Parathyroid adenoma (tissue), 2 donors: Measurements from ENCODE around the gene MYRFL.

Source experiments
- H2AFZ ChIP-seq: fragments of 300-600 bp; sonication (generic); one replicate; pipeline ENCODE4 v1.7.0; 2017; ENCODE audit warnings: antibody characterized with exemption, mild to moderate bottlenecking
- H3K27ac ChIP-seq: fragments of 300-600 bp; sonication (generic); one replicate; pipeline ENCODE4 v1.7.0; 2017
- H3K27me3 ChIP-seq: fragments of 300-600 bp; sonication (generic); one replicate; pipeline ENCODE4 v1.7.0; 2017; ENCODE audit warnings: low read length; ENCODE audit not compliant: control insufficient read depth, insufficient read depth
- H3K36me3 ChIP-seq: fragments of 300-600 bp; sonication (generic); one replicate; pipeline ENCODE4 v1.7.0; 2017; ENCODE audit warnings: low read length; ENCODE audit not compliant: control insufficient read depth, insufficient read depth
- H3K4me1 ChIP-seq: fragments of 300-600 bp; sonication (generic); one replicate; pipeline ENCODE4 v1.7.0; 2017; ENCODE audit warnings: control low read depth
- H3K4me2 ChIP-seq: fragments of 300-600 bp; sonication (generic); one replicate; pipeline ENCODE4 v1.7.0; 2017; ENCODE audit warnings: low read length
- H3K4me3 ChIP-seq: fragments of 300-600 bp; sonication (generic); one replicate; pipeline ENCODE4 v1.7.0; 2017; ENCODE audit warnings: low read depth, low read length
- H3K79me2 ChIP-seq: fragments of 300-600 bp; sonication (generic); one replicate; pipeline ENCODE4 v1.7.0; 2017; ENCODE audit warnings: control low read depth
- H3K9ac ChIP-seq: fragments of 300-600 bp; sonication (generic); one replicate; pipeline ENCODE4 v1.7.0; 2017; ENCODE audit warnings: mild to moderate bottlenecking
- H3K9me3 ChIP-seq: fragments of 300-600 bp; sonication (generic); one replicate; pipeline ENCODE4 v1.7.0; 2017; ENCODE audit warnings: low read length; ENCODE audit not compliant: control insufficient read depth
- CTCF ChIP-seq: fragments of 300-600 bp; sonication (generic); IDR thresholded peaks from one replicate; pipeline ENCODE4 v1.7.0; 2017; ENCODE audit warnings: antibody characterized with exemption, mild to moderate bottlenecking
- donor health status: primary hyperparathyroidism.

The MYRFL gene

GRCh38 chr12:70002097-70002911, 177.3 kb downstream of the MYRFL start:
- Histone ChIP-seq H3K4me3 (no peak overlapping the region), H3K36me3 (no peaks in the 10 kb centered on the region), H3K79me2 (no peaks in the 10 kb centered on the region), H3K27me3 (no peaks in the 10 kb centered on the region), H2AFZ (no peak overlapping the region), H3K9me3 (no peaks in the 10 kb centered on the region), H3K27ac (no peak overlapping the region), H3K4me2 (no peak overlapping the region), H3K9ac (no peak overlapping the region), H3K4me1 (no peaks in the 10 kb centered on the region)
- TF ChIP-seq CTCF: no peak

GRCh38 chr12:70002912-70003255, 177.9 kb downstream of the MYRFL start:
- no peaks in the 10 kb centered on the region for H3K27me3 ChIP-seq
- no peaks in the 10 kb centered on the region for H3K36me3 ChIP-seq
- H3K79me2 ChIP-seq: no peaks in the 10 kb centered on the region
- H3K9ac ChIP-seq: no peak overlapping the region
- no peaks in the 10 kb centered on the region for H3K4me1 ChIP-seq
- H2AFZ ChIP-seq: no peak overlapping the region
- no peak for TF ChIP-seq CTCF
- no peak overlapping the region for H3K4me2 ChIP-seq
- H3K9me3 ChIP-seq: no peaks in the 10 kb centered on the region
- no peak overlapping the region for H3K4me3 ChIP-seq
- H3K27ac ChIP-seq: no peak overlapping the region

- no peaks in the 10 kb centered on the region for H3K4me1 ChIP-seq
- H3K9me3 ChIP-seq: no peaks in the 10 kb centered on the region
- no peaks in the 10 kb centered on the region for H3K27me3 ChIP-seq
- H3K4me2 ChIP-seq: no peak overlapping the region
- no peak overlapping the region for H3K27ac ChIP-seq
- H3K79me2 ChIP-seq: no peaks in the 10 kb centered on the region
- H2AFZ ChIP-seq: no peak overlapping the region
- no peak overlapping the region for H3K9ac ChIP-seq
- H3K4me3 ChIP-seq: no peak overlapping the region
- no peaks in the 10 kb centered on the region for H3K36me3 ChIP-seq
- no peak for TF ChIP-seq CTCF
Measured at GRCh38 chr12:70005864-70006618, 181.0 kb downstream of the MYRFL start.

GRCh38 chr12:70006619-70006973, 181.6 kb downstream of the MYRFL start:
- no peak overlapping the region for H2AFZ ChIP-seq
- H3K4me2 ChIP-seq: no peak overlapping the region
- no peaks in the 10 kb centered on the region for H3K27me3 ChIP-seq
- no peaks in the 10 kb centered on the region for H3K9me3 ChIP-seq
- H3K4me1 ChIP-seq: no peaks in the 10 kb centered on the region
- TF ChIP-seq CTCF: no peak
- H3K9ac ChIP-seq: no peak overlapping the region
- H3K79me2 ChIP-seq: no peaks in the 10 kb centered on the region
- H3K27ac ChIP-seq: no peak overlapping the region
- H3K36me3 ChIP-seq: no peaks in the 10 kb centered on the region
- no peak overlapping the region for H3K4me3 ChIP-seq
